Panc1 (cell line): ENCODE measurements around the gene CX3CL1. TPM values are rescaled to one million over a fixed set of nuclear protein-coding genes. Genes with fewer than 3 reads are reported as not detected.

Experiments
- ATAC-seq: fragments of 200-7000 bp; cut with Tn5 transposase; 2 replicates; pipeline ENCODE4 v1.9.1; 2020; ENCODE audit warnings: mild to moderate bottlenecking, moderate library complexity
- BruUV-seq: library from RNA; stranded (reverse); fragments of 400-500 nt; replicated peaks from 2 replicates; lab custom pipeline; 2021; lab: Mats Ljungman, UMichigan
- CTCF ChIA-PET: fragments of 300-600 bp; sonication (Branson Sonifier 250); formaldehyde crosslinking; loops from one replicate; lab custom pipeline; 2022; ENCODE audit warnings: antibody characterized with exemption; lab: Charles Lee
- POLR2A ChIA-PET: fragments of 300-600 bp; sonication (Branson Sonifier 250); formaldehyde crosslinking; loops from one replicate; lab custom pipeline; 2022; ENCODE audit warnings: antibody characterized with exemption; lab: Charles Lee
- DNase-seq: peaks from one replicate; pipeline ENCODE4 v3.0.0-alpha.2; 2010; ENCODE audit warnings: low read depth, low spot score
- H3K27ac ChIP-seq: 2 replicates; pipeline ENCODE4 v1.5.1; 2011; ENCODE audit warnings: mild to moderate bottlenecking, low read length, inconsistent platforms
- H3K27me3 ChIP-seq: fragments of 200-500 bp; sonication (Bioruptor generic); 2 replicates; pipeline ENCODE4 v1.6.0; 2014; ENCODE audit warnings: low read length, inconsistent platforms; ENCODE audit not compliant: control insufficient read depth, insufficient read depth
- H3K36me3 ChIP-seq: fragments of 200-500 bp; sonication (Bioruptor generic); 2 replicates; pipeline ENCODE4 v1.5.1; 2014; ENCODE audit warnings: inconsistent platforms, mild to moderate bottlenecking, low read length, moderate library complexity; ENCODE audit not compliant: control insufficient read depth, insufficient read depth
- H3K4me1 ChIP-seq: 2 replicates; pipeline ENCODE4 v1.5.1; 2011; ENCODE audit warnings: inconsistent platforms, mild to moderate bottlenecking, low read length, moderate library complexity; ENCODE audit not compliant: control insufficient read depth, insufficient read depth
- H3K4me3 ChIP-seq, 2 experiments: 2 replicates each; pipeline ENCODE4 v1.5.1; 2011 to 2012; ENCODE audit warnings: low read depth in 2 of 2, low read length in 2 of 2, mild to moderate bottlenecking in 2 of 2, inconsistent platforms in 1 of 2, moderate library complexity in 1 of 2
- H3K9me3 ChIP-seq: fragments of 200-500 bp; sonication (Bioruptor generic); 2 replicates; pipeline ENCODE4 v1.5.1; 2014; ENCODE audit warnings: low read depth, mild to moderate bottlenecking, inconsistent platforms, low read length, moderate library complexity; ENCODE audit not compliant: control insufficient read depth, insufficient read depth
- CTCF ChIP-seq: fragments of 450-650 bp; IDR thresholded peaks from 2 replicates; pipeline ENCODE4 v1.5.1; 2017; ENCODE audit warnings: mild to moderate bottlenecking
- POLR2AphosphoS5 ChIP-seq: IDR thresholded peaks from 2 replicates; pipeline ENCODE4 v1.6.1; 2012; ENCODE audit warnings: mild to moderate bottlenecking, low read depth, low read length, moderate library complexity
- REST ChIP-seq, 2 experiments: IDR thresholded peaks; 2 replicates each; pipeline ENCODE4 v1.6.1; 2011 to 2012; ENCODE audit warnings: low read depth in 2 of 2, control low read depth in 1 of 2, low read length in 1 of 2, mild to moderate bottlenecking in 1 of 2, moderate library complexity in 1 of 2; ENCODE audit not compliant: insufficient read depth in 1 of 2
- SIN3A ChIP-seq: IDR thresholded peaks from 2 replicates; pipeline ENCODE4 v1.6.1; 2012; ENCODE audit warnings: low read depth, mild to moderate bottlenecking, low read length, moderate library complexity, borderline replicate concordance; ENCODE audit not compliant: insufficient read depth
- TCF7L2 ChIP-seq: IDR thresholded peaks from 2 replicates; pipeline ENCODE4 v1.6.1; 2011; ENCODE audit warnings: mild to moderate bottlenecking, low read depth, low read length, inconsistent platforms
- in situ Hi-C: cut with HindIII; loops from 2 replicates; pipeline ENCODE4 v1.10.0; 2016; ENCODE audit warnings: low sequenced_read_pairs, low pct_unique_long_range_greater_than_20kb
- intact Hi-C: fragments of 100-400 bp; cut with micrococcal nuclease; formaldehyde crosslinking; loops from one replicate; pipeline ENCODE4 v1.10.0; 2022; ENCODE audit not compliant: unreplicated experiment
- total RNA-seq: library from RNA; stranded (reverse); gene quantifications from one replicate; pipeline ENCODE4 v1.2.1, GENCODE V29; 2021; ENCODE audit not compliant: unreplicated experiment

The CX3CL1 gene
- total RNA-seq, 1 experiment from 2014 or later = 21.8 TPM

- no peaks in the 10 kb centered on the region for H3K9me3 ChIP-seq
- BruUV-seq = no TSS peak
- CTCF ChIA-PET = no interaction called here
- no peak for ATAC-seq
- H3K27ac ChIP-seq = no peak overlapping the region
- no peaks in the 10 kb centered on the region for H3K4me1 ChIP-seq
- POLR2A ChIA-PET = no interaction called here
- intact Hi-C loops = no loop called here
- in situ Hi-C loops = no loop called here
- no peaks in the 10 kb centered on the region for H3K27me3 ChIP-seq
- no peak overlapping the region for H3K4me3 ChIP-seq
- TF ChIP-seq TCF7L2 (no peak), SIN3A (no peak), REST (IDR thresholded peaks at IDR 0.05; ENCODE audit: insufficient read depth in 1 of 2, low read depth in 2 of 2, low read length in 1 of 2) (no peak), CTCF (no peak), POLR2AphosphoS5 (no peak)
- DNase-seq = no peak
- H3K36me3 ChIP-seq = peaks cover 6% of the 10 kb centered on the region; the same call in 1 of the 2 replicates
These were observed 55.0 kb downstream of the CX3CL1 start for GRCh38 chr16:57427307-57427706.

- no peaks in the 10 kb centered on the region for H3K9me3 ChIP-seq
- no TSS peak for BruUV-seq
- POLR2A ChIA-PET = no interaction called here
- intact Hi-C loops = no loop called here
- ATAC-seq (no peak), DNase-seq (no peak)
- in situ Hi-C loops = no loop called here
- no peaks in the 10 kb centered on the region for H3K27me3 ChIP-seq
- no peaks in the 10 kb centered on the region for H3K4me1 ChIP-seq
- CTCF ChIA-PET = no interaction called here
- TF ChIP-seq REST (IDR thresholded peaks at IDR 0.05; ENCODE audit: insufficient read depth in 1 of 2, low read depth in 2 of 2, low read length in 1 of 2) (no peak), TCF7L2 (no peak), POLR2AphosphoS5 (no peak), SIN3A (no peak)
- no peak overlapping the region for H3K27ac ChIP-seq
- peaks cover 6% of the 10 kb centered on the region; the same call in 1 of the 2 replicates for H3K36me3 ChIP-seq
- H3K4me3 ChIP-seq = no peak overlapping the region
These were observed 55.5 kb downstream of the CX3CL1 start for GRCh38 chr16:57427824-57428223.
